ENCODE data around the gene ASIC3. TPM values are rescaled to one million over a fixed set of nuclear protein-coding genes. Genes with fewer than 3 reads are reported as not detected.

Gene ASIC3
- total and polyA plus RNA-seq, 2 of the 8 experiments (the other 6 are each of a cell fraction or from before 2014, with no cell fraction given): 1.6 to 1.9 TPM

GRCh38 chr7:151051108-151051507 is 2.8 kb downstream of the ASIC3 start:
- H2AFZ ChIP-seq (ENCODE audit: low read length): no peak overlapping the region
- no peak for FAIRE-seq
- no peak overlapping the region for H3K23ac ChIP-seq (ENCODE audit: insufficient read length)
- peaks cover 0 to 8% (median 5%) of the 10 kb centered on the region in 4 experiments; a peak in 3 of 7 replicates for H3K4me1 ChIP-seq (replicated peaks in 1 of 4; ENCODE audit: control insufficient read depth in 3 of 4, insufficient read depth in 4 of 4, low read length in 3 of 4)
- H3K79me2 ChIP-seq (ENCODE audit: control insufficient read depth in 1 of 2, insufficient read depth in 2 of 2, low read length in 2 of 2): no peaks in the 10 kb centered on the region
- peak overlapping the region in 1 of 4 experiments; percentile 39; a peak in 2 of 8 replicates for H3K4me3 ChIP-seq (ENCODE audit: extremely low read depth in 1 of 4, insufficient read depth in 2 of 4, low read depth in 3 of 4, low read length in 4 of 4)
- POLR2A ChIA-PET (ENCODE audit: partially characterized antibody): interaction anchor here (0.5 to 1.6 kb wide), 6 partner anchors 9 to 212 kb away, joined by 3 to 6 read pairs (median 3); partner anchors contain the start of gene TMUB1
- peaks cover 2 to 14% of the 10 kb centered on the region in 2 experiments for H4K20me1 ChIP-seq (replicated peaks in 1 of 2; ENCODE audit: control insufficient read depth in 1 of 2, insufficient read depth in 2 of 2, low read length in 2 of 2)
- no peak overlapping the region for H2BK120ac ChIP-seq (replicated peaks; ENCODE audit: low read depth, low read length)
- H3K23me2 ChIP-seq (ENCODE audit: low read depth, low read length): peaks cover 3% of the 10 kb centered on the region; the same call in 1 of the 2 replicates
- H2BK5ac ChIP-seq (ENCODE audit: low read depth, low read length): no peak overlapping the region
- H2AK5ac ChIP-seq (ENCODE audit: low read depth, low read length): no peak overlapping the region
- no peak overlapping the region for H4K8ac ChIP-seq (ENCODE audit: extremely low read depth, insufficient read depth, low read length)
- H3K36me3 ChIP-seq (ENCODE audit: control insufficient read depth in 2 of 4, insufficient read depth in 4 of 4, low read length in 3 of 4): no peaks in the 10 kb centered on the region
- no peak overlapping the region for H2BK12ac ChIP-seq (ENCODE audit: low read depth, low read length)
- CTCF ChIA-PET (ENCODE audit: partially characterized antibody): interaction anchor here (0.6 to 3.6 kb wide), 12 partner anchors 12 to 88 kb away, joined by 3 to 14 read pairs (median 4); no protein-coding TSS in a partner anchor
- no peak overlapping the region for H3K9ac ChIP-seq (replicated peaks in 1 of 4; ENCODE audit: extremely low read depth in 1 of 4, low read depth in 3 of 4, low read length in 3 of 4)
- H3K27me3 ChIP-seq (replicated peaks in 1 of 4; ENCODE audit: control insufficient read depth in 3 of 4, extremely low read depth in 1 of 4, insufficient read depth in 3 of 4, low read length in 3 of 4): peaks cover 4 to 33% (median 26%) of the 10 kb centered on the region in 4 experiments
- H3K27ac ChIP-seq (ENCODE audit: low read depth, low read length): no peak overlapping the region
- H3K56ac ChIP-seq (replicated peaks; ENCODE audit: insufficient read length, low read depth, low read length): no peak overlapping the region
- H2BK20ac ChIP-seq (ENCODE audit: low read length): no peak overlapping the region
- 5% methylated on average over 24 of the region's 50 CpGs; no CpG with 5 or more reads in 1 of the 2 experiments for WGBS, 2 experiments (ENCODE audit: extremely low coverage in 1 of 2, insufficient coverage in 1 of 2, insufficient read length in 1 of 2, insufficient replicate concordance in 2 of 2, low coverage in 1 of 2, low lambda C conversion rate in 2 of 2, missing lambda C conversion rate in 1 of 2)
- no peaks in the 10 kb centered on the region for H3K9me3 ChIP-seq (ENCODE audit: insufficient read depth in 2 of 2, low read depth in 1 of 2, low read length in 1 of 2)
- H4K5ac ChIP-seq (ENCODE audit: insufficient read length, low read depth, low read length): no peak overlapping the region
- H3K4ac ChIP-seq (replicated peaks; ENCODE audit: insufficient read length, low read depth, low read length): no peak overlapping the region
- H3K79me1 ChIP-seq (ENCODE audit: low read depth, low read length): no peaks in the 10 kb centered on the region
- no peak overlapping the region for H2BK15ac ChIP-seq (ENCODE audit: low read length)
- H3K18ac ChIP-seq (ENCODE audit: extremely low read depth, low read length): no peak overlapping the region
- H3K14ac ChIP-seq (ENCODE audit: insufficient read length): no peak overlapping the region
- no peak overlapping the region for H4K91ac ChIP-seq (replicated peaks; ENCODE audit: insufficient read length, low read length)
- H3K4me2 ChIP-seq (ENCODE audit: insufficient read depth in 1 of 2, low read depth in 2 of 2, low read length in 2 of 2): peak overlapping the region; percentile 25 to 73; a peak in 3 of 4 replicates
- DNase-seq (ENCODE audit: low read depth in 1 of 2, low spot score in 2 of 2): peak in 1 of 2 experiments; percentile 92
- TF ChIP-seq NANOG (IDR thresholded peaks at IDR 0.05; ENCODE audit: insufficient read depth, low read depth, low read length, poor library complexity, severe bottlenecking): no peak
- TF ChIP-seq ATF3 (IDR thresholded peaks at IDR 0.05; ENCODE audit: insufficient read depth, low read depth, low read length): no peak
- TF ChIP-seq CEBPB (IDR thresholded peaks at IDR 0.05; ENCODE audit: low read depth, low read length): no peak
- TF ChIP-seq SUZ12 (IDR thresholded peaks at IDR 0.05; ENCODE audit: low read length): 0 out of 2 replicates have a peak, but pooled peaks have one; percentile 15
- TF ChIP-seq TCF12 (IDR thresholded peaks at IDR 0.05; ENCODE audit: low read depth, low read length): no peak
- TF ChIP-seq BCL11A (IDR thresholded peaks at IDR 0.05; ENCODE audit: low read depth in 2 of 2, low read length in 2 of 2): no peak
- peak; percentile 60 to 74; a peak in 1 of 4 replicates for TF ChIP-seq HDAC2 (IDR thresholded peaks at IDR 0.05; ENCODE audit: borderline replicate concordance in 1 of 2, low read depth in 2 of 2, low read length in 2 of 2)
- peak; percentile 65 for TF ChIP-seq TAF7 (optimal IDR thresholded peaks at IDR 0.05; ENCODE audit: borderline replicate concordance, low read depth, low read length)
